Forelimb muscle (tissue), 1 donor: ENCODE data around the gene ID2. TPM values are rescaled to one million over a fixed set of nuclear protein-coding genes. Genes with fewer than 3 reads are reported as not detected.
"Not testable (repeated sequence)": the region's sequence is repeated elsewhere in the genome, so short reads cannot be mapped to it uniquely, and the experiment has no call there.

Experiments used
- DNase-seq: peaks from one replicate; pipeline ENCODE4 v3.0.0-alpha.2; 2013; ENCODE audit warnings: low read depth
- polyA plus RNA-seq: library from polyadenylated mRNA; unstranded; fragments of 120-200 nt; gene quantifications from one replicate; pipeline ENCODE4 v1.2.1, GENCODE V29; 2013; ENCODE audit not compliant: insufficient read length

ID2 gene
- polyA plus RNA-seq, 1 donor, result 27.6 TPM

DNA sequence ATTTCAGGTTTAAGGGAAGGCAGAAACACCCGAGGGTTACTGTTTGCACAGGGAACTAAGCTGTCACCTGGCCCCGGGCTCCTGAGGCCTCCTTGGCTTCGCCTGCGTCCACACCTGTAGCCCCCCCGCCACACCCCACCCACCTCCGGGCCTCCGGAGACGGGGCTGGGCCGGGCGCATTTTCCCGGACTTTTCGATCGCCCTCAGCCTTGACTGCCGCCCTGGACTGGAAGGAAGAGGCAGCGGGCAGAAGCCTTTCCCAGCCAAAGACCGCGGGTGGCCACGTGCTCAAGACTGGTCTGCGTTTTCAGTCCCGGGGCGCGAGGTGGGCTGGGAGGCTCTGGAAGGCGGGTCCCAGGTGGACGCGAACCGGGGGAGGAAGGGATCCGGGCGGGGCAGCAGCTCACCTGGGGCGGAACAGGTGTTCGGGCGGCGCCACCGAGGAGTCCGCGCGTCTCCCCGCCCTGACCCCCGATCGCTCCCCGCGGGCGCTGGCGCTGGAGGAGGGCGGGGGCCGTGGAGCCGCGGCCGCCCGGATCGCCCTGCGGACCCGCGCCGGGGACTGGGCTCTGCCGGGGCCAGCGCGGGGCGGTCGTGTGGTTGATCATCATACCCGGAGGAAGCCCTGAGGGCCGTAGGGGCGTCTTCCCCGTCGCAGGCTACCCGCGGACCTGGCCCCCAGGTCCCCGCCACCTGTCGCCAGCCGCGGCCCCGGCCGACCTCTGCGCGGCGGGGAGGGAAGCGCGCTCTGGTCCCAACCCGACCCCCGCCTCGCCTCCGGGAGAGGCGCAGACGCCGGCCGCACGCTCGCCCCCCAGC is 3.2 kb downstream of the ID2 start:
- DNase-seq, result no peak

DNA sequence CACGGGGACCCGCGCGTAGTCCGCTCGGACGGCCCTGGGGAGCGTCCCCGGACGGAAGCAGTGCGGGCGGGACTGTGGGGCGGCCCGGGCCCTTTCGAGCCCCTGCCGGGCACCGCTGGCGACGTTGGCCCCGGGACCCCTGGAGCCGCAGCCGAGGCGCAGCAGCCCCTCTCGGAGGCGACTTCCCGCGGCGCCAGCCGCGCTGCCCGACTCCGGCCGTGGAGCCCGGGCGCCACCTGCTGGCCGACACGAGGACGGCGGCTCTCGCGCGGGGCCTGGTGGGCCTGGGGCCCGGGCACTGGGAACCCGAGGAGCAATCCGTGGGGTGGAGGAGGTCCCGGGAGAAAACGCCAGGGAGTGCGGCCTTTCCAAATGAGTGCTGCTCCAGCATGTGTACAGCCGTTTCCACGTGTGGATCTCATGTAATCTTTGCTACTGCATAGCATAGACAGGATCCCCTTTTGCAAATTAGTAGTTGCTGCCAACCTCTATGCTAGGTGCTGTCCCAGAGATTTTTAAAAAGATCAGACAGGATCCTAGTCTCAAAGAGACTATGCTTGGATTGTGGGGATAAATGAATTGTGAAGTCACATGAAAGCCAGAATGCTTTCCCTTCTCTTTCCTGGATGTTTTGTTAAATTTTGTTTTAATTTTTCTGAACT is 4.0 kb downstream of the ID2 start:
- DNase-seq, result no peak

DNA sequence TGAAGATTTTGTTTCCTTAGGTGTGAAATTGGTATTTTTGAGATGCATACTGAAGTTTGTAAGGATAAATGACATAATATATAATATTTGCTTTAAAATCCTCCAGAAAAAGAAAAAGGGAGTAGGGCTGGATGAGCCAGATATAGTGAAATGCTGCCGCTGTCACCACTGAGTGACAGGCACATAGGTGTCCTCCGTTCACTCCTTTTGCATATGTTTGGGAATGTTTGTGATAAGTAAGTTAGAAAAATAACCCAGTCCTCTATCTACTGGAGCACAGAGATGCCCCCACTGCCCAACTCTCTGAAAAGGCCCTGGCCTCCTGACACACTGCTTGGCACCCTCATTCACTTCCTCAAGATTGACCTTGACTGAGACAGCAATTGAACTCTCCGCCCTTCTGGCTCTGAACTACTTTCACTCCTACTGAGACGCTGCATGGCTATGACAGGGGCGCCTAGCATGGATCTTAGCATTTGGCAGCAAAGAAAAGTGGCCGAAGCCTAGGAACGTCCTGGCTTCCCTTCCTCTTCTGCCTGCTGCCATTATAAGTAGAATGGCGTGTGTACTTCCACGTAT is 10.1 kb downstream of the ID2 start:
- DNase-seq, result no peak

DNA sequence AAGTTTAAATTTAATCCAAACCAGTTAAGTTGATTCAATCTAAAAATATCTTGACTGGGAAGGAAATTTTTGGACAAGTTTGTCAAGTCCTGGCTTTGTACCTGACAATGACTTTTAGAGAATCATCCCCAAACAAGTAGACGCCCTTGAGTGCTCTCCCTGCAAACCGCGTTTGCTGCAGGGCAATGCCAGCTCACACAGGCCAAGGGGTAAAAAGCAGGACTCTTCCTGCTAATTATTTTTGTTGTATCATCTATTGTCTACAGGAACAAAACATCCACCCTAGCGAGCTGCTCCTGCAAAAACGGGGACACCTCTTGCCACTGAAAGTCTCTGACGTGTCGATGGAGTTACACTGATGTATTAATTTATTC is 10.9 kb downstream of the ID2 start:
- DNase-seq, result no peak

DNA sequence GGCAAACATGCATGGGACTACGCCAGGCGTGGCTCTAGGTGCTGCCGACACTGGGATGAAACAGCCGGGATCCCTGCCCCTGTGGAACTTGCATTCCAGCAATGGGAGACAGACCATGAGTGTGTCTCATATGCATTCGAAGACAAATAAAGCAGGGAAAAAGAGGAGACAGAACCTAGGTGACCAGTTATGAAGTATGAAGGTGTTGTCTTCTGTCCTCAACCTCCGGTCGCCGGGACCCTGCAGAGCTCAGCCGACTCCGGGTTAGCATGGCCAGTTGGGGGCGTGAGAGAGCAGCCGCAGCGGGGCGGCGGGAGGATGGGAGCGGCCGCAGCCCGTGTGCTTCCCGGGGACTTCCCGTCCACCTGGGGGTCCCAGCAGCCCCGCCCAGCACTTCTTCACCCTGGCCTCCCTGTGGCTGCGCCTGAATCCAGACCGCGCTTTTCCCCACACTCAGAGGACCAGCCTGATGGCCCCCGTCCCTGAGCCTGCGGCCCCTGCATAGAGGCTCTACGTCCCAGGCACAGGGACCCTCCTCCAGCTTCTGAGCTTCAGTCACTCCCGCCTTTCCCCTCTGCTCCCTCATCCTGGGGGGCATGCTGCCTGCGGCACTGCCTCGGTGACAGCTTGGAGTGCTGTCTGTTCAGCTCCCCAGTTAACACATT is 11.4 kb downstream of the ID2 start:
- DNase-seq, result no peak

DNA sequence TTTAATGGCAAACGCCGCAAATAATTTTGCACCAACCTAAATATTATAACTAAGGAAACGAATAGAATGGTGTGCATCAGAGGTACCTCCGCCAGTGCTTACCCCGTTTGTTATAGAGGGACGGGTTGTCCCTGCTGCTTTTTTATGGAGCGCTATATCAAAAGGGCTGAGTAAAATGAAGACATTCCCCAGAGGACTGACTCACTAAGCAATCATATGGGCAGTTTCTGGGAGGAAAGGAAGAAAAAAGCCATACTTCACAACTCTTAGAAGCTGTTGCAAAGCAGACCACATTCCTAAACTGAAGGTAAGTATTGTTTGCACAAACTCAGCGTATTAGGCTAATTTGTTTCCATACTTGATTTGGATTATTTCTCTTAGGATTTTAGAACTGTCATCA is 12.9 kb downstream of the ID2 start:
- no peak for DNase-seq

DNA sequence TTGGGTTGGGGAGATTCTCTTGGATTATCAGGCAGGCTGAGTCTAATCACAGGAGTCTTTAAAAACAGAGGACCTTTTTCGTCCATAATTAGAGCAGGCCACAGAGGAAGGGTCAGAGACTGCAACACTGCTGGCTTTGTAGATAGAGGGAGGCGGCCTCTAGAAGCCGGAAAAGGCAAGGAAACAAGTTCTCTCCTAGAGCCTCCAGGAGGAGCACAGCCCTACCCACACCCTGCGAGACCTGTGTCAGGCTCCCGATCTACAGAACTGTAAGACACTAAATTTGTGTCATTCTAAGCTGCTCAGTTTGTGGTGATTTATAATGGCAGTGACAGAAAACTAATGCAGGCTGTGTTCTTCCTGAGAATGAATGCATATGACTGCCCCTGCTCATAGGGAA is 15.3 kb downstream of the ID2 start:
- no peak for DNase-seq

DNA sequence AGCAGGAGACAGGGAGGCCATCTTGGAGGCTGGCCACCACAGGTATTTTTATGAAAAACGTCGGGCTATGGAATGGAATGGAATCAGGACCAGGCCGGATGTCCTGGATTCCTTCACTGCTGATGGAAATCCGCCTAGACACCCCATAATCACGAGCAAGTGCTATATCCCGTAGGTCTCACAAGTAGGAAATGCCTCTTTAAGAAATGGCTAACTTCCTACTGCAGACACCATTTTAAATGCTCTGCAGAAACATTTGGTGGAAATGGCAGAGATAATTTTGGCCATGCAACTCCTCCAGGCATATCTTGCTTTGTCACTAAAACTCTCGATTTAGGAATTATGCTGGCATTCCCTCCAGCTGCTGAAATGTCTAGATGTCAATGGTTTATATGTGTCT is 18.0 kb downstream of the ID2 start:
- DNase-seq, result no peak

DNA sequence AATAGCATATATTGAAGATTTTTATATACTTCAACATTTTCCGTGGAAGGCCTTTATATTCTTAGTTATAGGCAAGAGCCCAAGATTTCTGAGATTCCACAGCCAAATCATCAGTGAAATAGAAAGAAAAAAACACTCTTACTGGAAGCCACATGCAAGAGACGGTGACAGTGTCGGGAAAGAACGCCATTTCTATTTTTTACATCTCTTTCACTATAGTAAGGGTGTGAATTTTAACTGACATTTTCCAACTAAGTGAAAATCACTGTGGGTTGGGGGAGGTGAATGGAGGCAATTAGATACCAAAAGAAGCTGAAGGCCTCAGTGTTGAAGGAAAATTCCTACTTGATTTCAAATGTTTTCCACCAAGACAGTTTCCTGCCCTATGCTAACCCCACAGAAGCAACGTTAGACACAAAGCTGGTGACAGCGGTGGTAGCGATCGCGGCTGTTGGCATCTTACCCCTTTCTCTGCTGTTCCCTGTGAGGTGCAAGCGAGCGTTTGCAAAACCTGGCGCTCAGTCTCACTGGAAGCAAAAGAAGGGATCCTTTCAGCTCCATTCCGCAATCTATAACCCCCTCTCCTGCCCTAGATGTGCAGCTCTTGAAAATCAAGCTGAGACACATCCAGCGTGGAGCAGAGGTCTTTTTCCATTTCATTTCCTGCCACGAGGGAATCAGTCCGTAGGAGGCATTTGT is 20.0 kb downstream of the ID2 start:
- no peak for DNase-seq

DNA sequence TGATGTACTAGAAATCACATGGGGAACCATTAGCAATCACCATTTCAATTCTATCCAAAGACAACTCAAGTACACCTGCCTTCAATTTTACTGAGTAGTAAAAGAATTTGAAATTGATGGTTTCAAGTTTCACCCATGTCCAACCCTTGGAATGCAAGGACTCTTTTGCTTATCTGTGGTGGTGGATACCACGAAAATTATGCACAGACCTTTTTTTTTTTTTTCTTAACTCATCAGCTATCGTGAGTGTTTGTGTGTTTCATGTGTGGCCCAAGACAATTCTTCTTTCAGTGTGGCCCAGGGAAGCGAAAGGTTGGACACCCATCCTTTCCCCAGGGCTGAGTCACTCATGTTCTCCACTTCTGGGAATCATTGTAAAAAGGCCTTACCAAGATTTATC is 23.1 kb downstream of the ID2 start:
- DNase-seq, result no peak

DNA sequence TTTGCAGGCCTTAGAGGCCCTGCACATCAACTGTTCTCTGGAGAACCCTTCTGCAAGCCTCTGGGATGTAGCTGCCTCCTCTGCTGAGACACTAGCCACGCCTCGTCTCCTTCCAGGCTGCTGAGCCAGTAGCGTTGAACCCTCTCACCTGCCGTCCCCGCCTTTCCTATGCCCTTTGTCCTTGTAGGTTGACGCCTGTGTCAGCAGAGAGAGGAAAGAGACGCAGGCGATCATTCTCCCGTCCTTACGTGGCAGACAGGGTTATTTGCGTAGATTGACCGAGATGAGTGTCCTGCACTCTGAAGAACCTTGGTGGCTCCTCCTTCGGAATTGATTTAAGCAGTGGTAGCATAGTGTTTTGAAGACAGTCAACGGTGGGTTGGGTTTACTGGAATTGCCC is 27.8 kb downstream of the ID2 start:
- DNase-seq, result no peak

DNA sequence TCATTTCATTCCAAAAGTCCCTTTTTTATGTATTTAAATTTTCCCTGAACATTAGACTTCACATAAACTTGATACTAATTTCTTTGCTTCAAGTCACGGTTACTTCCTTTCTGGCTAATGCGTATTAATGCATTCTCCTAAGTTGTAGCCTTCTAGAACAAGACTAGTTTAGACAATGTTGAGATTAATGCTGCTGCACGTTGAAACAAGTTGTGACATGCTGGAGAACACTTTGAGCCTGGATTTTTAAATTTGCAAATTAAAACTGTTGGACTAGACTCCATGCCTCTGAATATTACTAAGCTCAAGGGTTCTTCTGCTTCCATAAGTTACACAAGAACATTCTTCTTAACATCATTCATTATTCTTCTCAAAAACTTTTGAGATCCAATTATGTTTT is 29.1 kb downstream of the ID2 start:
- DNase-seq, result no peak

DNA sequence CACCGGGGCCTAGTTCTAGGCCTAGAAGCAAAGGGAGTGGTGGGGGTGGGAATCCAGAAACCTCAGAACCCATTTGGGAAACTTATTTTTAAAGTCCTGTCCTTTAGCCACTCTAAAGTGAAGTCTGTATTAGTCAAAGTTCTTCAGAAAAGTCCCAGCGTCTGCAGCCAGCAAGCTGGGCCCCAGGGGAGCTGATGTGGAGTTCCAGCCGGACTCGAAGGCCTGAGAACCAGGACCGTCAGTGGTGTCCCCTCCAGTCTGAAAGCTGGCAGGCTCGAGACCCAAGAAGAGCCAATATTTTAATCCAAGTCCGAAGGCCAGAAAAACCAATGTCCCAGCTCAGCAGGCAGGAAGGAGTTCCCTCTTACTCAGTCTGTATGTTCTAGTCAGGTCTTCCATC is 32.4 kb downstream of the ID2 start:
- no peak for DNase-seq

DNA sequence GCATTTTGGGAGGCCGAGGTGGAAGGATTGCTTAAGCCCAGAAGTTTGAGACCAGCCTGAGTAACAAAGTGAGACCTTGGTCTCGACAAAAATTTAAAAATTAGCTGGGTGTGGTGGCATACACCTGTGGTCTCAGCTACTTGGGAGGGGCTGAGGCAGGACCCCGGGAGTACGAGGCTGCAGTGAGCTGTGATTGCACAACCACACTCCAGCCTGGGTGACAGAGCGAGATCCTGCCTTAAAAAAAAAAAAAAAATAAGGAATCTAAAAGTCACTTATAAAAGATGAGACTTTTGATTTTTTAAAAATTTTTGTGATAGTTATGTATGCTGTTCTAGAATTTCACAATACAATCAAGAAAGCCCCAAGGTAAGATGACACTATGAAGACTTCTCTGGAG is 33.1 kb downstream of the ID2 start:
- DNase-seq, result no peak

DNA sequence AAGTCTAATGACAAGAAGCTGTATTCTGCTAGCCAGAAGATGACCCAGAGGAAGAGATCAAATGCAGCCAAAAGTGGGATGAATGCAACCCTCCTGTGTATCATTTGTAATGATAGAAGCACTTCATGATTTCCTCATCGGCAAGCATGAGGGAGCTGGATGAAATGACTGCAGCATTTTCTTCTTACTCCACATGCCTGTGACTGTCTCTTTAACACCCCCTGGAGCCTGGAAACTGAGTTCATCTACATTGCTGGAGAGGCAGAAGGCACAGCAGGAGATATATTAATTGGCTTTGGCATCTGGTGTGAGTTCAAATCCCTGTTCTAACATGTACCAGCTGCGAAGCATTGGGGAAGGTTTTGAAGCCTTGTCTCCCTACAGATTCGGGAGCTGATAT is 37.7 kb downstream of the ID2 start:
- no peak for DNase-seq

DNA sequence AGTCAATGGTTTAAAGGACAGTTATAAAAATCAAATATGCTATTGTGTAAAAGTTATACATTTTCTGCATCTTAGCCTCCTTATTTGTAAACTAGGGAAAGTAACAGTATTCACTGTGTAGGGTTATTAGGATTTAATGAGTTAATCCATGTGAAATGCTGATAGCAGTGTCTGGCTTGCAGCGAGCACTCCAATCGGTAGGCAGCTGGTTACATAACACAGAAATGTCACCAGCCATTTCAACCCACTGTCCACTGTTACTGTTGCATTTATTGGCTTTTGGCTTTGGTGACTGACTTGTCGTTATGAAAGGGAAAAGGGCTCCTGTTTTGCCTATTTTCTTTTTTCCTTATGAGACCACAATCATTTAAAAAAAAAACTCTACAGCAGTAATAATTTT is 38.9 kb downstream of the ID2 start:
- no peak for DNase-seq

DNA sequence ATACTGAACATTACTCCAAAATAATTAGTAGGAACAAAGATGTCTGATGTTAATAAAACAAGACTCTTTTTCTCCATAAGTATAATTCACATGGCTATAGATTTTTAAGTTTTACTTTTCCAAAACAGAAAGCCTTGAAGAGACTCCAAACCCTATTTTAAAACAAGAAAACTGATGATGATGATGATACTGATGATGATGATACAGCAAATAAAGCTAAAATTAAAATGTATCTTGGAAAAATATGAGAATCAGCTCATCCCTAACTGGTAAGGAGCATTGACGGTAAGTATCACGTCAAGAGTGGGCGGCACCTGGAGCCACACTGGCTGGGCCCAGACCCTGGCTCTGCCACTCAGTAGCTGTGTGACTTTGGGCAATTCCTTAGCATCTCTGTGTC is 39.6 kb downstream of the ID2 start:
- DNase-seq, result no peak

DNA sequence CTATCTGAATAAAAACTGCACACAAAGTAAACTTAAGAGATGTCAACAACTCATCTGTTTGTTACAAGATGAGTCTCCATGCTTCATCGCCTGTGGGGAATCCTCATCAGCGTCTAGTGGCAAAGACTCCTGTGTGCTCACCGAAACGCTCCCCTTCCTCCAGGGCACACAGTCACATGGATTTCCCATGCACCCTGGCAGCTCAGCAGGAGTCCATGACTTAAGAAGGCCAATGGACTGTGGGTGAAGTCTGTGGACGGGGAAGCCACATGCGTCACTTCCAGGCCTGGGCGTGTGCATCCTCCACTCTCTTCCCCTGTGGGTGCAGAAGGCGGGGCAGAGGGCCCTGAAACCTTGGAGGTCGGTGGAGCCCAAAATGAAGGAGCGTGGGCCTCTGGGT is 41.1 kb downstream of the ID2 start:
- DNase-seq, result no peak

DNA sequence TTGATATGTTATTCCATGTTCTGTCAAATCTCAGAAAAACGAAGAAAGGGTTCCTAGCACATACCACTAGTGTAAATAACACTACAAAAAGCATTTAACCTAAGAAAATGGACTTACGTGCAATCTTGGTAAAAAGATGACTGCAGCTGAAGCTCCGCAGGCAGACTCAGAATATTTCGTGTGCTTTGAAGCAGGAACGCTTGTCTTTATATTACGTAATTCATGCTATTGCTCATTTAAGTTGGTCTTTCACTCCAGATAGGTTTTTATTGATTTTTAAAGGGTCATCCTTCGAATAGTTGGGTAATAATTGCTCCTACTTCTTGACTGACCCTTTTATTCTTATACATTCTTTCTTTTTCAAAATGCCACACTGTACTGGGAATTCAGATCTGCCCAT is 44.0 kb downstream of the ID2 start:
- no peak for DNase-seq

DNA sequence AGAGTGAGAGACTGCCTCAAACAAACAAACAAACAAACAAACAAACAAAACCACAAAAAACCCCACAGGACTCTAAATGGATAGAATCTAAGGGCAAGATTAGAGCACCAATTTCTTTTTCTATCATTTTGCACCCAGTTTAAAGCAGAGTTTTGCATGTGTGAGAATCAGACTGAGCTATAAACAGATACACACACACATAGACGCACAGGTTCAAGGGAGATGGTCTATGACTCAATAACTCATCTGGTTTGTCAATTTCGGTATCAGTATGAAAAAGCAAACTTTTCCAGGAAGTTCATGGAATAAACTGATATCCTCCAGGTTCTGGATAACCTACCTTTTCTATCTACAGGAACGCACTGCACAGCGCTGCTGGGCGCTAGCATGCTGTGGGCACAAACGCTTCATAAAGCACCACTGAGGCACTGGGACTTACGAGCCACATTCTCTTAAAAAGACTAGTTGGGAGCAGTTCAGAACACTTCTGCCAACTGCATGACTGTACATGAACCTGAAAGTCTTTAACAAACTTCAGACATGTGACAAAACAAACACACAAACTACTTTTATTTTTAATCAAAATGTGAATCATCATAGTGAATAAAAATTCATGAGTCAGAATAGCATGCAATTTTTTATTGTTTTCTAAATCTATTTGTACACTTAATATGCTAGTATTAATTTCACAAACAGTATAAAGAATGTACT is 46.6 kb downstream of the ID2 start:
- no peak for DNase-seq

DNA sequence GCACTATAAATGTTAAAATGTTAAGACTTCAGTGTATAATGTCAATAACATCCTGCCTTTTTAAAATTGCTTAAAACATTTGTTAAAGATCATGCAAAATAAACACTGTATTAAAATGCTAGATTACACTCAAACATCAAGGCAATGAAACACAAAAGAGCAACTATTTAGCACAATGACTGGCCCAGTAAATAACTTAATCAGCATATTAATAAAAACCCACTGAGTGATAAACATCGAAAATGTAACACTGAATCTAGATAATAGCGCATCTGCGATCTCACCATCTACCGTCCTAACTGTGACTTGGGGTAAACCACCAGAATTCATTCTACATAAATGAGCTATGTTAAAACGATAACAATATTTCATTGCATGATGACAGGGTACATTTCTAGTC is 47.2 kb downstream of the ID2 start:
- DNase-seq, result not testable (repeated sequence)

DNA sequence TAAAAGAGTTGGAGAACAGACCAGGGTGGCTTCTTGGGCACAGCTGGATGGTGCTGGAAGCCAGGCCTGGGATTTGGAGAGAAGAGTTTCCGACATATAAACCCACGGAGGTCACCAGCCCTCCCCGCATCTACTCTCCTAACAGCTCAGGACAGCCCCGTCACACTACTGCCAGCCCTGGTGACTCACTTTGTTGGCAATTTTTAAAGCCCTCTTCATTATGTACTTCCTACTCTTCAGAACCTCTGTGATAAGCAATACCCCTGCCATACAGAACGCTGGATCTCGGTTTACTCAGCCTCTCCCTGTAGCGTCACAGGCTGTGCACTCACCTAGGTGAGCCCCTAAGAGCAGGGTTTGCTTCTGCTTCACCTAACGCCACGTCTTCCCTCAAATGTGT is 48.1 kb downstream of the ID2 start:
- DNase-seq, result no peak
